Measurements from ENCODE around the gene AGBL1. TPM values are rescaled to one million over a fixed set of nuclear protein-coding genes. Genes with fewer than 3 reads are reported as not detected.

AGBL1 gene
- total and polyA plus RNA-seq, 2 donors: 1.5 TPM; not detected in 1

- H3K4me1 ChIP-seq (ENCODE audit: insufficient read depth): no peaks in the 10 kb centered on the region
- DNase-seq (ENCODE audit: extremely low spot score): no peak
- no peaks in the 10 kb centered on the region for H3K36me3 ChIP-seq (ENCODE audit: insufficient read depth)
- H3K27ac ChIP-seq (ENCODE audit: low read depth): no peak overlapping the region
- WGBS: 64% methylated on average over 13 of the region's 13 CpGs
- H3K4me3 ChIP-seq (ENCODE audit: low read depth, low read length): no peak overlapping the region
Observed at GRCh38 chr15:86063356-86064095, 16.1 kb upstream of the AGBL1 start.

- 89% methylated on average over 8 of the region's 8 CpGs for WGBS
- no peak overlapping the region for H3K27ac ChIP-seq (ENCODE audit: low read depth)
- H3K4me3 ChIP-seq (ENCODE audit: low read depth, low read length): no peak overlapping the region
- no peaks in the 10 kb centered on the region for H3K36me3 ChIP-seq (ENCODE audit: insufficient read depth)
- DNase-seq (ENCODE audit: extremely low spot score): no peak
- H3K4me1 ChIP-seq (ENCODE audit: insufficient read depth): no peaks in the 10 kb centered on the region
Observed at GRCh38 chr15:86064326-86064725, 15.3 kb upstream of the AGBL1 start.

GRCh38 chr15:86066174-86066834 lies 13.4 kb upstream of the AGBL1 start:
- no peaks in the 10 kb centered on the region for H3K4me1 ChIP-seq (ENCODE audit: insufficient read depth)
- no peak overlapping the region for H3K4me3 ChIP-seq (ENCODE audit: low read depth, low read length)
- WGBS: 78% methylated on average over 6 of the region's 6 CpGs
- no peaks in the 10 kb centered on the region for H3K36me3 ChIP-seq (ENCODE audit: insufficient read depth)
- DNase-seq (ENCODE audit: extremely low spot score): no peak
- H3K27ac ChIP-seq (ENCODE audit: low read depth): no peak overlapping the region

GRCh38 chr15:86073281-86073680 lies 6.4 kb upstream of the AGBL1 start:
- 64% methylated on average over 1 of the region's 1 CpG for WGBS
- Histone ChIP-seq H3K4me3 (ENCODE audit: low read depth, low read length) (no peak overlapping the region), H3K27ac (ENCODE audit: low read depth) (no peak overlapping the region), H3K36me3 (ENCODE audit: insufficient read depth) (no peaks in the 10 kb centered on the region), H3K4me1 (ENCODE audit: insufficient read depth) (no peaks in the 10 kb centered on the region)
- no peak for DNase-seq (ENCODE audit: extremely low spot score)

GRCh38 chr15:86076468-86076867 lies 3.2 kb upstream of the AGBL1 start:
- Histone ChIP-seq H3K4me3 (ENCODE audit: low read depth, low read length) (no peak overlapping the region), H3K27ac (ENCODE audit: low read depth) (no peak overlapping the region), H3K36me3 (ENCODE audit: insufficient read depth) (no peaks in the 10 kb centered on the region), H3K4me1 (ENCODE audit: insufficient read depth) (no peaks in the 10 kb centered on the region)
- DNase-seq (ENCODE audit: extremely low spot score): no peak
- WGBS: 46% methylated on average over 3 of the region's 3 CpGs

GRCh38 chr15:86077070-86077469 lies 2.6 kb upstream of the AGBL1 start:
- H3K4me3 ChIP-seq (ENCODE audit: low read depth, low read length): no peak overlapping the region
- DNase-seq (ENCODE audit: extremely low spot score): no peak
- WGBS: 48% methylated on average over 2 of the region's 2 CpGs
- H3K36me3 ChIP-seq (ENCODE audit: insufficient read depth): no peaks in the 10 kb centered on the region
- no peak overlapping the region for H3K27ac ChIP-seq (ENCODE audit: low read depth)
- no peaks in the 10 kb centered on the region for H3K4me1 ChIP-seq (ENCODE audit: insufficient read depth)

GRCh38 chr15:86080302-86080701 lies 631 bp downstream of the AGBL1 start:
- Histone ChIP-seq H3K4me1 (ENCODE audit: insufficient read depth) (no peaks in the 10 kb centered on the region), H3K36me3 (ENCODE audit: insufficient read depth) (no peaks in the 10 kb centered on the region), H3K27ac (ENCODE audit: low read depth) (no peak overlapping the region), H3K4me3 (ENCODE audit: low read depth, low read length) (no peak overlapping the region)
- DNase-seq (ENCODE audit: extremely low spot score): no peak
- 68% methylated on average over 1 of the region's 1 CpG for WGBS

GRCh38 chr15:86082619-86083380 lies 3.1 kb downstream of the AGBL1 start:
- DNase-seq (ENCODE audit: extremely low spot score): no peak
- Histone ChIP-seq H3K36me3 (ENCODE audit: insufficient read depth) (no peaks in the 10 kb centered on the region), H3K27ac (ENCODE audit: low read depth) (no peak overlapping the region), H3K4me1 (ENCODE audit: insufficient read depth) (no peaks in the 10 kb centered on the region), H3K4me3 (ENCODE audit: low read depth, low read length) (no peak overlapping the region)
- 20% methylated on average over 13 of the region's 13 CpGs for WGBS

- no peak for DNase-seq (ENCODE audit: extremely low spot score)
- Histone ChIP-seq H3K27ac (ENCODE audit: low read depth) (no peak overlapping the region), H3K36me3 (ENCODE audit: insufficient read depth) (no peaks in the 10 kb centered on the region), H3K4me3 (ENCODE audit: low read depth, low read length) (no peak overlapping the region), H3K4me1 (ENCODE audit: insufficient read depth) (no peaks in the 10 kb centered on the region)
Observed at GRCh38 chr15:86087808-86088207, 8.1 kb downstream of the AGBL1 start.

DNA sequence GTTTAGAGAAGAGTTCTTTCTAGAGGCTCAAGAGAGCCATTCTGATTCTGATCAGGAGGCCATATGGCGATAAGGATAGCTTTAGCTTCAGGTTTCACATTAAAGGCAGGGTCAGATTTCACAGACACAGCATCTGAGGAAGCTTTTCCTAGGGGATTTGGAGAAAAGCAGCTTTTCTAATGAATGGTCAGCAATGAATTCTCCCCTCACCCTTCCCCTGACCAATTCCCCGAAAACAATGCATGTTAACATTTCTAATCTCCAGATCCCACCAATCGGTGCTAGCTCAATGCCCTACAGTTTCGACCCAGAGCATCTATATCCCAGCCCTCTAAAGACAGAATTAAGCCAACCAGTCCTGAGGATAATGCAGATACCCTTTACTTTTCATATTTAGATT lies 9.8 kb downstream of the AGBL1 start:
- H3K36me3 ChIP-seq (ENCODE audit: insufficient read depth): no peaks in the 10 kb centered on the region
- H3K27ac ChIP-seq (ENCODE audit: low read depth): no peak overlapping the region
- DNase-seq (ENCODE audit: extremely low spot score): no peak
- WGBS: 49% methylated on average over 4 of the region's 4 CpGs
- H3K4me3 ChIP-seq (ENCODE audit: low read depth, low read length): no peak overlapping the region
- H3K4me1 ChIP-seq (ENCODE audit: insufficient read depth): no peaks in the 10 kb centered on the region

DNA sequence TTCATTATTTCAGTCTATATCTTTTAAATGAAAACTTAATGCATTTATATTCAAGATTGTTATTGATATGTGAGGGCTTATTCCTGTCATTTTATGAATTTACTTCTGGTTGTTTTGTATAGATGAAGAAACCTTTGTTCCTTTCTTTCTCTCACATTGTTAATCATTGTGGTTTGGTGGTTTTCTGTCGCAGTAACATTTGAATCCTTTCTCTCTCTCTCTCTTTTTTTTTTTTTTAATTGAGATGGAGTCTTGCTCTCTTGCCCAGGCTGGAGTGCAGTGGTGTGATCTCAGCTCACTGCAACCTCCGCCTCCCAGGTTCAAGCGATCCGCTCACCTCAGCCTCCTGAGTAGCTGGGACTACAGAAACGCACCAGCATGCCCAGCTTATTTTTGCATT lies 22.1 kb downstream of the AGBL1 start:
- DNase-seq (ENCODE audit: extremely low spot score): no peak
- no peaks in the 10 kb centered on the region for H3K4me1 ChIP-seq (ENCODE audit: insufficient read depth)
- no peak overlapping the region for H3K4me3 ChIP-seq (ENCODE audit: low read depth, low read length)
- H3K36me3 ChIP-seq (ENCODE audit: insufficient read depth): no peaks in the 10 kb centered on the region
- H3K27ac ChIP-seq (ENCODE audit: low read depth): no peak overlapping the region
- 97% methylated on average over 5 of the region's 5 CpGs for WGBS

GRCh38 chr15:86103825-86104224 lies 24.2 kb downstream of the AGBL1 start:
- H3K27ac ChIP-seq (ENCODE audit: low read depth): no peak overlapping the region
- DNase-seq (ENCODE audit: extremely low spot score): no peak
- H3K36me3 ChIP-seq (ENCODE audit: insufficient read depth): no peaks in the 10 kb centered on the region
- 87% methylated on average over 2 of the region's 2 CpGs for WGBS
- H3K4me1 ChIP-seq (ENCODE audit: insufficient read depth): no peaks in the 10 kb centered on the region
- no peak overlapping the region for H3K4me3 ChIP-seq (ENCODE audit: low read depth, low read length)

GRCh38 chr15:86106306-86106705 lies 26.6 kb downstream of the AGBL1 start:
- DNase-seq (ENCODE audit: extremely low spot score): no peak
- H3K27ac ChIP-seq (ENCODE audit: low read depth): no peak overlapping the region

More at GRCh38 chr15:86106306-86106705, 26.6 kb downstream of the AGBL1 start:
- Histone ChIP-seq H3K4me1 (ENCODE audit: insufficient read depth) (no peaks in the 10 kb centered on the region), H3K4me3 (ENCODE audit: low read depth, low read length) (no peak overlapping the region), H3K36me3 (ENCODE audit: insufficient read depth) (no peaks in the 10 kb centered on the region)
- 85% methylated on average over 4 of the region's 4 CpGs for WGBS

Measured in urinary bladder (tissue), 4 donors.